ENCODE results near the gene ENKD1. TPM values are rescaled to one million over a fixed set of nuclear protein-coding genes. Genes with fewer than 3 reads are reported as not detected.

ENKD1 gene
- total RNA-seq, 1 experiment from 2014 or later, result 12.8 TPM

- Mint-ChIP-seq H3K27me3 (ENCODE audit: insufficient read depth, unreplicated experiment) (no peaks in the 10 kb centered on the region), H3K4me1 (ENCODE audit: insufficient read depth, unreplicated experiment) (peaks cover 15% of the 10 kb centered on the region), H3K9me3 (ENCODE audit: unreplicated experiment) (no peaks in the 10 kb centered on the region), H3K27ac (ENCODE audit: low read depth, unreplicated experiment) (no peak overlapping the region), H3K4me3 (ENCODE audit: unreplicated experiment) (no peak overlapping the region), H3K36me3 (ENCODE audit: insufficient read depth, unreplicated experiment) (peaks cover 18% of the 10 kb centered on the region)
- DNase-seq (ENCODE audit: unreplicated experiment), result no peak
- ChIA-PET POLR2A (no interaction called here), CTCF (interaction anchor here (0.6 kb wide), 2 partner anchors 112 to 117 kb away, joined by 3 read pairs; no protein-coding TSS in a partner anchor)
- TF ChIP-seq, protein P1, sequence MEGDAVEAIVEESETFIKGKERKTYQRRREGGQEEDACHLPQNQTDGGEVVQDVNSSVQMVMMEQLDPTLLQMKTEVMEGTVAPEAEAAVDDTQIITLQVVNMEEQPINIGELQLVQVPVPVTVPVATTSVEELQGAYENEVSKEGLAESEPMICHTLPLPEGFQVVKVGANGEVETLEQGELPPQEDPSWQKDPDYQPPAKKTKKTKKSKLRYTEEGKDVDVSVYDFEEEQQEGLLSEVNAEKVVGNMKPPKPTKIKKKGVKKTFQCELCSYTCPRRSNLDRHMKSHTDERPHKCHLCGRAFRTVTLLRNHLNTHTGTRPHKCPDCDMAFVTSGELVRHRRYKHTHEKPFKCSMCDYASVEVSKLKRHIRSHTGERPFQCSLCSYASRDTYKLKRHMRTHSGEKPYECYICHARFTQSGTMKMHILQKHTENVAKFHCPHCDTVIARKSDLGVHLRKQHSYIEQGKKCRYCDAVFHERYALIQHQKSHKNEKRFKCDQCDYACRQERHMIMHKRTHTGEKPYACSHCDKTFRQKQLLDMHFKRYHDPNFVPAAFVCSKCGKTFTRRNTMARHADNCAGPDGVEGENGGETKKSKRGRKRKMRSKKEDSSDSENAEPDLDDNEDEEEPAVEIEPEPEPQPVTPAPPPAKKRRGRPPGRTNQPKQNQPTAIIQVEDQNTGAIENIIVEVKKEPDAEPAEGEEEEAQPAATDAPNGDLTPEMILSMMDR (IDR thresholded peaks at IDR 0.05; ENCODE audit: unreplicated experiment), result no peak
- intact Hi-C loops (cut with micrococcal nuclease), result loop anchor here (10.0 kb wide), 1 partner anchor 170 kb away; the partner anchor contains the start of genes CENPT, NUTF2 and THAP11
- TSS peak; percentile 17 for BruUV-seq (replicated peaks)
These were observed 8.5 kb upstream of the ENKD1 start for GRCh38 chr16:67674851-67675578.

DNA sequence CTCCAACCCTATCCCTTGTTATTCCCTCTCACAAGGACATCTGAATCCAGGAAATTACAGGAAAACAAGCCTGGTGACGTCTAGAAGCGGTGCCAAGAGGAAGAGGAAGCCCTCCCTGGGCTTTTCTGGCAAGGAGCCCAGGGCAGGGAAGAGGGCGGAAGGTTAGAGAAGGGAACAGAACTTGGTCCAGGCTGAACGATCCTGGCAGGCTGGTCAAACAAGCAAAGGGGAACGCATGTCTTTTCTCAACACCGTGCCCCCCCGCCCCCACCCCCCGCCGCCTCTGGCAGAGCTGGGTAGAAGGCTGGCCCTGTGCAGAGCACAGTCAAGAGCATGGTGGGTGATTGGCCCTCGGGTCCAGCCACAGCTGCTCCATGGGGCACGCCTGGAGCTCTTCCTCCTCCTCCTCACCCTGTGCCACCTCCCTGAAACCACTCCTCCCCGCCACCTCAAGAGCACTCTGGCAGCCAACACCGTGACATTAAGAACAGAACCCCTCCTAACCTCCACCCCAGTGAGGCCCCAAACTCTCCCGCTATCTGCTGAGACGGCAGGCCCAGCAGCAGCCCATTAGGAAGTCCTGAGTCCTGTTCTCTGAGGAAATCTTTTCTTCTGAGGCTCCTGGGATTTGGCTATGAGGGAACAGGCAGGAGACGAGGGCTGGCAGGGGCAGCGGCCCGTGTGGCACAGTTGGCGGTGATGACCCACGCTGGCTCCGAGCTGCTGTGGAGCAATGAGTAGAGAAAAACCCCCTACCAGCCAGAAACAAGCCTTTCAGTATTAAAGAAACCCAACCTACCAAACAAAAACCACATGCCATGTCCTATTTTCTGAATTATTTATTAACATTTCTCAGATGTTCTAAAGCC is 7.4 kb upstream of the ENKD1 start:
- Mint-ChIP-seq H3K27ac (ENCODE audit: low read depth, unreplicated experiment) (no peak overlapping the region), H3K27me3 (ENCODE audit: insufficient read depth, unreplicated experiment) (no peaks in the 10 kb centered on the region), H3K4me3 (ENCODE audit: unreplicated experiment) (no peak overlapping the region), H3K4me1 (ENCODE audit: insufficient read depth, unreplicated experiment) (peaks cover 15% of the 10 kb centered on the region), H3K36me3 (ENCODE audit: insufficient read depth, unreplicated experiment) (peaks cover 12% of the 10 kb centered on the region), H3K9me3 (ENCODE audit: unreplicated experiment) (no peaks in the 10 kb centered on the region)
- no TSS peak for BruUV-seq (replicated peaks)
- peak; percentile 68 for DNase-seq (ENCODE audit: unreplicated experiment)
- intact Hi-C loops (cut with micrococcal nuclease), result loop anchor here (1.0 to 10.0 kb wide), 2 partner anchors 171 to 254 kb away; partner anchors contain the start of genes CENPT, NUTF2 and THAP11
- ChIA-PET POLR2A (interaction anchor here (1.3 kb wide), 1 partner anchor 46 kb away, joined by 4 read pairs; the partner anchor contains the start of gene GFOD2), CTCF (interaction anchor here (0.6 to 3.3 kb wide), 13 partner anchors 11 to 260 kb away, joined by 3 to 15 read pairs (median 5); partner anchors contain the start of genes RANBP10 and TSNAXIP1)
- TF ChIP-seq, protein P1 (IDR thresholded peaks at IDR 0.05; ENCODE audit: unreplicated experiment), result no peak

GRCh38 chr16:67672739-67673662 is 6.5 kb upstream of the ENKD1 start:
- H3K4me1 Mint-ChIP-seq (ENCODE audit: insufficient read depth, unreplicated experiment), result peaks cover 15% of the 10 kb centered on the region
- intact Hi-C loops (cut with micrococcal nuclease), result loop anchor here (1.0 to 10.0 kb wide), 3 partner anchors 134 to 255 kb away; partner anchors contain the start of genes CENPT, NUTF2 and THAP11
- H3K36me3 Mint-ChIP-seq (ENCODE audit: insufficient read depth, unreplicated experiment), result peaks cover 14% of the 10 kb centered on the region
- ChIA-PET POLR2A (interaction anchor here (1.1 to 1.3 kb wide), 3 partner anchors 23 to 110 kb away, joined by 3 to 7 read pairs (median 4); partner anchors contain the start of genes CTCF and GFOD2), CTCF (interaction anchor here (0.6 to 3.3 kb wide), 38 partner anchors 9 to 367 kb away, joined by 3 to 15 read pairs (median 4); partner anchors contain the start of genes ACD, CTCF, NUTF2 and PARD6A)
- H3K9me3 Mint-ChIP-seq (ENCODE audit: unreplicated experiment), result no peaks in the 10 kb centered on the region
- no peaks in the 10 kb centered on the region for H3K27me3 Mint-ChIP-seq (ENCODE audit: insufficient read depth, unreplicated experiment)
- peak overlapping the region; percentile 73 for H3K27ac Mint-ChIP-seq (ENCODE audit: low read depth, unreplicated experiment)
- TF ChIP-seq, protein P1 (IDR thresholded peaks at IDR 0.05; ENCODE audit: unreplicated experiment), result peak; percentile 68
- BruUV-seq (replicated peaks), result no TSS peak
- DNase-seq (ENCODE audit: unreplicated experiment), result peak; percentile 83
- H3K4me3 Mint-ChIP-seq (ENCODE audit: unreplicated experiment), result no peak overlapping the region
